HG02852 (cell line): ENCODE data around the gene ADAMTS14.

Experiments used
- ATAC-seq: cut with Tn5 transposase; IDR thresholded peaks from one replicate; pipeline ENCODE4 v1.9.1; 2021; ENCODE audit warnings: mild to moderate bottlenecking, moderate library complexity; ENCODE audit not compliant: unreplicated experiment

ADAMTS14 gene

DNA sequence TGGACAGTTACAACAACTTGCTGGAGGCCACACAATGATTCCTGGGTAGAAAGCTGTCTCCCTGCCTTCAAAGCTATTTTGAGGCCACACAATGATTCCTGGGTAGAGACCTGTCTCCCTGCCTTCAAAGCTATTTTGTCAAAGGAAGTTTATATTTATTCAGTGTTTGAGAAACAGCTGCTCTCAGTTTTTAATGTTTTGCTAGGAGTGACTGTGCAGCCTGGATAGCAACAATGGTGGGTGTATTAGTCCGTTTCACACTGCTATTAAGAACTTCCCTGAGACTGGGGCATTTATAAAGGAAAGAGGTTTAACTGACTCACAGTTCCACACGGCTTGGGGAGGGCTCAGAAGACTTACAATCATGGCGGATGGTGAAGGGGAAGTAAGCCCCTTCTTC, 139.6 kb downstream of the ADAMTS14 start:
- no peak for ATAC-seq
